NAMALWA (cell line): ENCODE measurements around the gene CDRT15.
A peak's percentile ranks its signal among the peaks of the same experiment; 100 is the strongest.
"Not testable (repeated sequence)": the region's sequence is repeated elsewhere in the genome, so short reads cannot be mapped to it uniquely, and the experiment has no call there.

Source experiments
- DNase-seq: peaks from one replicate; pipeline ENCODE4 v3.0.0-alpha.2; 2015; ENCODE audit warnings: low spot score

Gene CDRT15

GRCh38 chr17:14206891-14207290, 29.8 kb downstream of the CDRT15 start:
- DNase-seq, result no peak

- no peak for DNase-seq
Observed at GRCh38 chr17:14205992-14206461, 30.6 kb downstream of the CDRT15 start.

GRCh38 chr17:14205380-14205779, 31.3 kb downstream of the CDRT15 start:
- no peak for DNase-seq

GRCh38 chr17:14204546-14204945, 32.1 kb downstream of the CDRT15 start:
- no peak for DNase-seq

GRCh38 chr17:14204084-14204483, 32.6 kb downstream of the CDRT15 start:
- DNase-seq, result no peak

GRCh38 chr17:14203388-14203787, 33.3 kb downstream of the CDRT15 start:
- peak; percentile 11 for DNase-seq

- DNase-seq, result no peak
Observed at GRCh38 chr17:14202388-14203166, 34.1 kb downstream of the CDRT15 start.

- no peak for DNase-seq
Observed at GRCh38 chr17:14201988-14202380, 34.7 kb downstream of the CDRT15 start.

- no peak for DNase-seq
Observed at GRCh38 chr17:14201021-14201987, 35.4 kb downstream of the CDRT15 start.

GRCh38 chr17:14200354-14200753, 36.3 kb downstream of the CDRT15 start:
- DNase-seq, result no peak

GRCh38 chr17:14199601-14200000, 37.1 kb downstream of the CDRT15 start:
- DNase-seq, result no peak

GRCh38 chr17:14198575-14198974, 38.1 kb downstream of the CDRT15 start:
- no peak for DNase-seq

GRCh38 chr17:14198013-14198412, 38.6 kb downstream of the CDRT15 start:
- no peak for DNase-seq

- DNase-seq, result no peak
Observed at GRCh38 chr17:14197586-14197985, 39.1 kb downstream of the CDRT15 start.

- DNase-seq, result no peak
Observed at GRCh38 chr17:14197057-14197456, 39.6 kb downstream of the CDRT15 start.

- DNase-seq, result peak; percentile 30
Observed at GRCh38 chr17:14196377-14196997, 40.2 kb downstream of the CDRT15 start.

GRCh38 chr17:14192636-14193344, 43.9 kb downstream of the CDRT15 start:
- not testable (repeated sequence) for DNase-seq

GRCh38 chr17:14192039-14192438, 44.6 kb downstream of the CDRT15 start:
- DNase-seq, result not testable (repeated sequence)

GRCh38 chr17:14191469-14191868, 45.2 kb downstream of the CDRT15 start:
- not testable (repeated sequence) for DNase-seq

GRCh38 chr17:14190774-14191173, 45.9 kb downstream of the CDRT15 start:
- peak; percentile 14 for DNase-seq

GRCh38 chr17:14186443-14186842, 50.2 kb downstream of the CDRT15 start:
- DNase-seq, result not testable (repeated sequence)
